ENCODE data around the gene IGSF21.

- TF ChIP-seq CTCF (IDR thresholded peaks at IDR 0.05; ENCODE audit: low read length), result no peak
- no peak for TF ChIP-seq EZH2 (IDR thresholded peaks at IDR 0.05; ENCODE audit: borderline replicate concordance, low read length)
Measured at GRCh38 chr1:18144916-18145647, 37.5 kb downstream of the IGSF21 start.

Measured in OCI-LY1 (cell line).